GM21381 (cell line): ENCODE results near the gene ALPK3.

Source experiments
- ATAC-seq: cut with Tn5 transposase; IDR thresholded peaks from one replicate; pipeline ENCODE4 v1.9.1; 2021; ENCODE audit warnings: mild to moderate bottlenecking, moderate library complexity; ENCODE audit not compliant: unreplicated experiment

Gene ALPK3

DNA sequence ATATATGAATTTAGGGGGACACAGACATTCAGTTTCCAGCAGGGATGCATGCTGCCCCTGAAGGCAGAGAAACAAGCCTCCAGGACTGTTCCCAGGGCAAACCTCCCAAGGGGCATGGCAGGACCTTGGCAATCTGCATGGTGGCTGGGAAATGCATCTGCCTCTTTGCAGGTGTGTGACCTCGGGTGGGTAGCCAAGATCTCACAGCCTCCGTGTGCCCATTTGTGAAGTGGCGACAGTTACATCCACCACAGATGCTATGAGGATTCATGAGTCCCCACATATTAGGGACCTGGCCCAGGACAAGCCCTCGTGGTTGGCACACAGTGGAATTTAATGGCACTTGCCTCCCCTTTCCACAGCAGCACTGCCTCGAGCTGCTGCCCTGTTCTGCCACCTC, 97.2 kb downstream of the ALPK3 start:
- ATAC-seq: no peak

DNA sequence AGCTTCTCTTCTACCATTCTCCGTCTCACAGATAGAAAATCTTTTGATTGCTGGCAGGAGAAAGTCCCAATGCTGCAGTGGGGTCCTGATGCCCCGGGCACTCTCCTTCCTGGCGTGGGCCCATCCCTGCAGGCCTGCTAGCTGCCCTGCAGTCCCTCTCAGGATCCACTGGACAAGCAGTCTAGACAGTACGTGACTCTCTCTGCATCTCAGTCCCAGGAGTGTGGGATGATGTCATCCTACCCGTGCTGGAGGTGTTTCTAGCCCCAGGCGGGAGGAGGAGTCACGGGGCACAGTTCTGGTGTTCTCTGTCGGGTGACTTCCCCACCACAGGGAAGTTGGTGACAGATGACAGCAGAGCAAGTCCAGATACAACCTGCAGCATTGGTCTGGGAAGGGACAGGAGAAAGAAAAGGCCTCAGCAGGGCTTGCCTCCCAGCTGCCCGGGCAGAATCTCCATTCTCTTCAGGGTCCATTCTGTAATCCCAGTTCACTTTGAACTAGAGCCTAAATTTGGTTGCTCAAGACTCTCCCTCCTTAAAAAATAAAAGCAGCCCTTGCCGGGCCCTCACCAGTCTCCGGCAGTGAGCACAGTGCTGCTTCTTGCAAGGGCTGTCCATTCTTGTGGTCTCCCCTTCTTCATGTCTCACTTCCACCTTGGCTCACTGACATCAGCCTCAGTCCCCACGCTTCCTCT, 97.9 kb downstream of the ALPK3 start:
- peak; percentile 94 for ATAC-seq

DNA sequence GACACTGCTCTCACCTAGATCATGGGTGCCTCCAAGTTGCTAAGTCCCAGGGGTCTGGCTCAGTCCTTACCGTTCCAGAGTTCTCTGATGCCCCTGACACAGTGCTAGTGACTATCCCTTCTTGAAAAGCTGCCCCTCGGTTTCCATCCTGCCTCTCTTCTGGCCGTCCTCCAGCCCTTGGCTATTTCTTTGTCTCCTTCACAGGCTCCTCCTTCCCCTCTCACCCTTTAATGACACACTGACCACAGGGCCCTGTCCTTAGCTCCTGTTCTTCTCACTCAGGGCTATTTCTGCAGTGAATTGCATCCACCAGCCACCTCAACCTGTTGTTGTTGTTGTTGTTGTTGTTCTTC, 98.4 kb downstream of the ALPK3 start:
- no peak for ATAC-seq

DNA sequence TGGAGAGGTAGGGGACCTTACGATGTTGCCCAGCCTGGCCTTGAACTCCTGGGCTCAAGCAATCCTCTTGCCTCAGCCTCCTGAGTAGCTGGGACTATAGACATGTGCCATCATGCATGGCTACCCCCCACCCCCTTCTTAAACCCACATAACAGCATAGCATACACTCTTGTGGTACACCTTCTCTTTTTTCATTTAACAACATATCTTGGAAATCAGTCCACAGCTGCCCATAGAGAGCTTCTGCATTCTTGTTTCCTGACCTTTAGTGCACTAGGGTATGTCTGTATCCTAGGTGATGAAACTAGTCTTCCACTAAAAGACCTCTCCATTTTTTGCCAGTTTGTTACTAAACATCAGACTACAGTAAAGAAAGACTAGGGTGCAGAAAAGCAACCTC, 100.3 kb downstream of the ALPK3 start:
- no peak for ATAC-seq

DNA sequence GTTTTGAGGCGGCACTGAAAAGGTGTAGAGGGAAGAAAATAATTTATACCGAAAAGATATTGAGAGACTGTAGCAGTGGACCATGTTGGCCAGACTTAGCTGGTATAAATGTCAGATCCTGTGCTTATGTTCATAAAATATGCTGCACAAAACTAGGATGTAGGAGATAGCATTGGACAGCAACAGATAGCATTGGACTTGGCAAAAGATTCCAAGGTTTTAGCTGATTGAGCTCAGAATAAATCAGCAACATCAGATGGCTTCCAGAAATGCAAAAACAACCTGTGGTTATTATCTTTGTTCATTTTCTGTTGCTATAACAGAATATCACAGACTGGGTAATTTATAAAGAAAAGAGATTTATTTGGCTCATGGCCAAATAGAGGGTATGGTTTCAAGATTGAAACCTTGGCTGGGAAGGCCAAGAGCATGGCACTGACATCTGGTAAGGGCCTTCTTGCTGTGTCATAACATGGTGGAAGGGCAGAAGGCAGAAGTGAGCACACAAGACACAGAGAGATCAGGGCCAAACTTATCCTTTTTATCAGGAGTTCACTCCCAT, 102.0 kb downstream of the ALPK3 start:
- no peak for ATAC-seq

DNA sequence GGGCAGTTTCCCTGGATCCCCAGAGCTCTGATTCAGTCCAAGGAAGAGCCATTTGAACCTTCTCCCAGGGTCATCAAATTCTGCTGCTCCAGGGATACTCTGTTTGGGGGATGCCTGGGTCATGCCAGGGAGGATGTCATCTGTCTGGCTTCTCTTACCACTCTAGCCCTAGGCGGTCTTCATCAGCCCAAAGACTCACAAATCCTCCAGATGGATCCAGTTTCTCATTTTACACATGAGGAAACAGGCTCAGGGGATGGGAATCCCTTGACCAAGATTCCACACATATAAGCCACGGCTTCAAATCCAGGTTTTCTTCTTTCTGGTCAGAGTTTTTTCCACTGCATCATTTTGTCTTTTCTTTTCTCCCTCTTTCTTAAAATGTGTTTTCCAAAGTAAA, 104.0 kb downstream of the ALPK3 start:
- no peak for ATAC-seq

DNA sequence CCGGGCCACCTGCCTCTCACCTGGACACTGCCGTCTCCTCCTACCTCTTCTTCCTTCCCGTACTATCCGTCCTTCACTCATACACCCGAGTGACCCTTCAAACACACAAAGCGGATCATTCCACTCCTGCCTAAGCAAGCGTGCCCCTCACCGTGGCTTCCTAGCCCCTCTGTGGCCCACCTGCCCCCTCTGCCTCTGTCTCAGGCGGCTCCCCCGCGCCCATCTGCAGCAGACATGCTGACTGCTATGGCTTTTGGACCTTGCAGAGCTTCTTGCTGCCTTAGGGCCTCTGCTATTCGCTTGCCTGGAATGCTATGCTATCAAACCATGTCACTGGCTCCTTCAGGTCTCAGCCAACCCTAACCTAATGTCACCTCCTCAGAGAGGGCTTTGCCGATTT, 105.4 kb downstream of the ALPK3 start:
- no peak for ATAC-seq
